ENCODE data around the gene RP9. TPM values are rescaled to one million over a fixed set of nuclear protein-coding genes. Genes with fewer than 3 reads are reported as not detected.

RP9 gene
- total RNA-seq, 1 donor from 2014 or later = 21.2 TPM

DNA sequence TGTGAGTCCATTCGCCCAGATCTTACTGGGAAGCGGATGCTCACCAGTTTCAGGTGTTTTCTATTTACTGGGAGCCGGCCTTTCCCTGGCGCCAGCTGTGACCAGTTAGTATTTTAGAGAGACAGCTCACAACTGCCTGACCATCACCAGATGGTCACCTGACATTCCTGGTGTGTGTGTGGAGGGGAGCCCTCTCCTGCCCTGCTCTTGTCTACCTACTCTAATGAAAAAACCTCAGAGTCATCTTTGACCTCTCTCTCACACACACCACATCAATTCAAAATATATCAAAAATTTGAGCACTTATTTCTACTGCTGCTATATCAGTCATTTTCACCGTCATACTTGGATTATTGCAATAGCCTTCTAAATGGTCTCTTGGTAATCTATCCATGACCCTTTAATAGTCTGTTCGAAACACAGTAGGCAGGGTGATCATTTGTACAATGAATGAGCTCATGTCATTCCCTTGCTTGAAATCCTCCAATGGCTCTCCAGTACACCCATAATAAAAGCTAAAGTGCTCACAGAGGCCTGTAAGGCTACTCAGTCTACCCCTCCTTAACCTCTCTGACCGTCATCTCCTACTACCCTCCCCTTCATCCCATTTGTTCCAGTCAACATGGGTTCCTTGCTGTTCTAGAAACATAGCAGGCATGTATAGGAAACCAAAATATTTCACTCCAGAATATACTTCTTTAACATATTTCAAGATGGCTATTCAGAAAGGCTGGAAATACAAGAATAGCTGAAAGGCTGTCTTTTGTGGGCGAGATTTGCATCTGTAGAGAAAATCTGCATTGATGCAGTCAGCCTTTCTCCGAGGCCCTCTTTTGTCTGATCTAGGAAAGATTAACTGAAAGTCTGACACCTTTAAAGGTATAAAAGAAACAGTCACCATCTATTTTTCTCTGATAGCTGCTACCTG is 29.2 kb downstream of the RP9 start:
- H3K27me3 Mint-ChIP-seq = peaks cover 29% of the 10 kb centered on the region
- H3K9me3 Mint-ChIP-seq = no peaks in the 10 kb centered on the region
- H3K4me3 Mint-ChIP-seq = no peak overlapping the region
- no peak for DNase-seq (ENCODE audit: extremely low spot score, unreplicated experiment)
- no peaks in the 10 kb centered on the region for H3K4me1 Mint-ChIP-seq (ENCODE audit: unreplicated experiment)
- H3K36me3 Mint-ChIP-seq = no peaks in the 10 kb centered on the region
- TF ChIP-seq, protein P1, sequence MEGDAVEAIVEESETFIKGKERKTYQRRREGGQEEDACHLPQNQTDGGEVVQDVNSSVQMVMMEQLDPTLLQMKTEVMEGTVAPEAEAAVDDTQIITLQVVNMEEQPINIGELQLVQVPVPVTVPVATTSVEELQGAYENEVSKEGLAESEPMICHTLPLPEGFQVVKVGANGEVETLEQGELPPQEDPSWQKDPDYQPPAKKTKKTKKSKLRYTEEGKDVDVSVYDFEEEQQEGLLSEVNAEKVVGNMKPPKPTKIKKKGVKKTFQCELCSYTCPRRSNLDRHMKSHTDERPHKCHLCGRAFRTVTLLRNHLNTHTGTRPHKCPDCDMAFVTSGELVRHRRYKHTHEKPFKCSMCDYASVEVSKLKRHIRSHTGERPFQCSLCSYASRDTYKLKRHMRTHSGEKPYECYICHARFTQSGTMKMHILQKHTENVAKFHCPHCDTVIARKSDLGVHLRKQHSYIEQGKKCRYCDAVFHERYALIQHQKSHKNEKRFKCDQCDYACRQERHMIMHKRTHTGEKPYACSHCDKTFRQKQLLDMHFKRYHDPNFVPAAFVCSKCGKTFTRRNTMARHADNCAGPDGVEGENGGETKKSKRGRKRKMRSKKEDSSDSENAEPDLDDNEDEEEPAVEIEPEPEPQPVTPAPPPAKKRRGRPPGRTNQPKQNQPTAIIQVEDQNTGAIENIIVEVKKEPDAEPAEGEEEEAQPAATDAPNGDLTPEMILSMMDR (conservative IDR thresholded peaks at IDR 0.05) = no peak
- H3K27ac Mint-ChIP-seq = no peak overlapping the region

DNA sequence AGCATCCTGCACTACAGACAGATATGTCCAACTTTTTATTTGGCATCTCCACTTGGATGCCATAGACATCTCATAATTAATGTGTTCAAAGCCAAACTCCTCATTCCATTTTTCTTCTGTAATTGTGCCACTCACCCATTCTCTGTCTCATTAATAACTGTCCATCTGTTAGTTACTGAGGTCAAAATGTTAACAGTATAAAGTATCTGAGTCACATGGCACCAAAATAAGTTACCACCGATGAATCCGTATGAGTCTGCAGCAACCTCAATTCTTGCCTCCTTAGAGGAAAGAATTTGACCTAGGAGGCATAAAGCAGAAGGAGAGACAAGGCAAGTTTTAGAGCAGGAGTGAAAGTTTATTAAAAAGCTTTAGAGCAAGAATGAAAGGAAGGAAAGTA is 30.1 kb downstream of the RP9 start:
- no peaks in the 10 kb centered on the region for H3K4me1 Mint-ChIP-seq (ENCODE audit: unreplicated experiment)
- no peak for DNase-seq (ENCODE audit: extremely low spot score, unreplicated experiment)
- H3K9me3 Mint-ChIP-seq = no peaks in the 10 kb centered on the region
- H3K36me3 Mint-ChIP-seq = no peaks in the 10 kb centered on the region
- H3K4me3 Mint-ChIP-seq = no peak overlapping the region
- peaks cover 32% of the 10 kb centered on the region for H3K27me3 Mint-ChIP-seq
- no peak overlapping the region for H3K27ac Mint-ChIP-seq
- TF ChIP-seq, protein P1 (conservative IDR thresholded peaks at IDR 0.05) = no peak

DNA sequence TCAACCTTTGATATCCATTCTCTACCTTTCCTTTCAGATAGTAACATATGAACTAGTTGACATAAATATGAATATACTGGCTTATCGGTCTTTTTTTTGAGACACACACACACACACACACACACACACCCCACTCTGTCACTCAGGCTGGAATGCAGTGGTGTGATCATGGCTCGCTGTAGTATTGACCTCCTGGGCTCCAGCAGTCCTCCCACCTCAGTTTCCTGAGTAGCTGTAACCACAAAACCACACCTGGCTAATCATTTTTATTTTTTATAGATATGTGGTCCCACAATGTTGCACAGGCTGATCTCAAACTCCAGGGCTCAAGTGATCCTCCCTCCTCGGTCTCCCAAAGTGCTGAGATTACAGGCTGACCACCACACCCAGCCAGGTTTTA is 32.5 kb downstream of the RP9 start:
- Mint-ChIP-seq H3K27ac (no peak overlapping the region), H3K36me3 (no peaks in the 10 kb centered on the region), H3K27me3 (peaks cover 36% of the 10 kb centered on the region), H3K9me3 (no peaks in the 10 kb centered on the region), H3K4me1 (ENCODE audit: unreplicated experiment) (no peaks in the 10 kb centered on the region), H3K4me3 (no peak overlapping the region)
- no peak for DNase-seq (ENCODE audit: extremely low spot score, unreplicated experiment)
- TF ChIP-seq, protein P1 (conservative IDR thresholded peaks at IDR 0.05) = no peak

DNA sequence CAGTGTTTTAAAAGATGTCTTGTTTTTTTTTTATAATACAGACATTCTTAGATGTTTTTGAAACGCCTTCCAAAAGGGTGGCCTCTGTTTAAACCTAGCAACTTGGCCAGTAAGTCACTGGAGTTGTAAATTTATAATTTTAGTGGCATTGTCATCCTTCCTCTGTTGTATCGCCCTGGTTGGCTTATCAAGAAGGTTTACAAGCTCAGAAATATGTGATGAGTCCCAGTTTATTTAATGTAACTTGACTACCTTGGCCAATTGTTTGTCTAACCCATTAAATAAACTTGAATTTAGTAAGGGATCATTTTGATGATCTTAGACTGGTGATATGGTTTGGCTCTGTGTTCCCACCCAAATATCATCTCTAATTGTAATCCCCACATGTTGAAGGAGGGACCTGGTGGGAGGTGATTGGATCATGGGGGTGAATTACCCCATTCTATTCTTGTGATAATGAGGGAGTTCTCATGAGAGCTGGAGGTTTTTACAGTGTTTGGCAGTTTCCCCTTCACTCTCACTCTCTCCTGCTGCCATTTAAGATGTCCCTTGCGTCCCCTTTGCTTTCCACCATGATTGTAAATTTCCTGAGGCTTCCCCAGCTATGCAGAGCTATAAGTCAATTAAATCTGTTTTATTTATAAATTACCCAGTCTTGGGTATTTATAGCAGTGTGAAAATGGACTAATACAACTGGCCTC is 33.2 kb downstream of the RP9 start:
- TF ChIP-seq, protein P1 (conservative IDR thresholded peaks at IDR 0.05) = no peak
- Mint-ChIP-seq H3K36me3 (no peaks in the 10 kb centered on the region), H3K27me3 (peaks cover 33% of the 10 kb centered on the region), H3K27ac (no peak overlapping the region), H3K4me3 (no peak overlapping the region), H3K9me3 (no peaks in the 10 kb centered on the region), H3K4me1 (ENCODE audit: unreplicated experiment) (no peaks in the 10 kb centered on the region)
- DNase-seq (ENCODE audit: extremely low spot score, unreplicated experiment) = no peak

DNA sequence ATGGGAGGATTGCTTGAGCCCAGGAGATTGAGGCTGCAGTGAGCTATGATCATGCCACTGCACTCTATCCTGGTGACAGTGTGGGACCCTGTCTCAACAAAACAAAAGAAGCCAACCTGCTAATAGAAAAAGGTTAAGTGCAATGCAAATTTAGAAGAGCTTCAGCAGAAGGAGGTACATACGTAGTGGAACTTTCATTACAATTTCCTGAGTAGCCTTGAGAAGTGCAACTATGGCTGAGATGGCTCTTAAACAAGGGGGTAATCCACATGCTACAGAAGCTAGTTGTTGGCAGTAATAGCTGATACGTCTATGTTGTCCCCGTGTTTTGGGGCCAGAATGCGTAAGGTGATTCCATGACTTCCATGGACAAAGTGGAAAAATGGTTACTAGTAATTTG is 36.0 kb downstream of the RP9 start:
- Mint-ChIP-seq H3K9me3 (no peaks in the 10 kb centered on the region), H3K27ac (no peak overlapping the region), H3K4me1 (ENCODE audit: unreplicated experiment) (no peaks in the 10 kb centered on the region), H3K4me3 (no peak overlapping the region), H3K27me3 (peaks cover 23% of the 10 kb centered on the region), H3K36me3 (no peaks in the 10 kb centered on the region)
- TF ChIP-seq, protein P1 (conservative IDR thresholded peaks at IDR 0.05) = no peak
- DNase-seq (ENCODE audit: extremely low spot score, unreplicated experiment) = no peak

Measured in type B pancreatic cell (in vitro differentiated cells).